OCI-LY1 (cell line): ENCODE results near the gene ZDHHC18.

Experiments
- EZH2 ChIP-seq: fragments of 200-600 bp; sonication (generic), shearing (Covaris generic); IDR thresholded peaks from 2 replicates; pipeline ENCODE4 v1.8.0; 2017; ENCODE audit warnings: borderline replicate concordance, mixed run types, mild to moderate bottlenecking, antibody characterized with exemption, low read length, moderate library complexity, mixed read lengths
- TF ChIP-seq, protein P1 (sequence below): fragments of 200-600 bp; sonication (generic), shearing (Covaris generic); IDR thresholded peaks from 2 replicates; pipeline ENCODE4 v1.5.1; 2017; ENCODE audit warnings: mild to moderate bottlenecking, antibody characterized with exemption, low read length, moderate library complexity, mixed read lengths

DNA sequence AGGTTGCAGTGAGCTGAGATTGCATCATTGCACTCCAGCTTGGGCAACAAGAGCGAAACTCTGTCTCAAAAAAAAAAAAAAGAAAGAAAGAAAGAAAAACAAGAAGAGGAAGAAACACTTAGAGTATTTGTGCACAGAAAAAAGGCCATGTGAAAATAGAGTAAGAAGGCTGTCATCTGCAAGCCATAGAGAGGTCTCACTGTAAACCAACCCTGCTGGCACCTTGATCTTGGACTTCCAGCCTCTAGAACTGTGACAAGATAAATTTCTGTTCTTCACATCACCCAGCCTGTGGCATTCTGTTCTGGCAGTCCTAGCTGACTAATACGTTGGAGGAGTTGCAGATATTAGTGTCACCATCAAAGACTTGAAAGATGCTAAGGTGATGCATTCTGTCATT is 12.1 kb upstream of the ZDHHC18 start:
- TF ChIP-seq, protein P1, sequence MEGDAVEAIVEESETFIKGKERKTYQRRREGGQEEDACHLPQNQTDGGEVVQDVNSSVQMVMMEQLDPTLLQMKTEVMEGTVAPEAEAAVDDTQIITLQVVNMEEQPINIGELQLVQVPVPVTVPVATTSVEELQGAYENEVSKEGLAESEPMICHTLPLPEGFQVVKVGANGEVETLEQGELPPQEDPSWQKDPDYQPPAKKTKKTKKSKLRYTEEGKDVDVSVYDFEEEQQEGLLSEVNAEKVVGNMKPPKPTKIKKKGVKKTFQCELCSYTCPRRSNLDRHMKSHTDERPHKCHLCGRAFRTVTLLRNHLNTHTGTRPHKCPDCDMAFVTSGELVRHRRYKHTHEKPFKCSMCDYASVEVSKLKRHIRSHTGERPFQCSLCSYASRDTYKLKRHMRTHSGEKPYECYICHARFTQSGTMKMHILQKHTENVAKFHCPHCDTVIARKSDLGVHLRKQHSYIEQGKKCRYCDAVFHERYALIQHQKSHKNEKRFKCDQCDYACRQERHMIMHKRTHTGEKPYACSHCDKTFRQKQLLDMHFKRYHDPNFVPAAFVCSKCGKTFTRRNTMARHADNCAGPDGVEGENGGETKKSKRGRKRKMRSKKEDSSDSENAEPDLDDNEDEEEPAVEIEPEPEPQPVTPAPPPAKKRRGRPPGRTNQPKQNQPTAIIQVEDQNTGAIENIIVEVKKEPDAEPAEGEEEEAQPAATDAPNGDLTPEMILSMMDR: no peak
- TF ChIP-seq EZH2: no peak
